Adrenal gland (tissue), 5 donors: ENCODE data around the gene OMP.

Source experiments
- POLR2A ChIP-seq, 2 donors: fragments of 450-650 bp; IDR thresholded peaks; one replicate each; pipeline ENCODE4 v1.6.1; 2017; ENCODE audit warnings: antibody characterized with exemption in 2 of 2, mild to moderate bottlenecking in 2 of 2, moderate library complexity in 1 of 2
- TF ChIP-seq, protein P1 (sequence below), 6 experiments: fragments of 450-650 bp in 4 of 6; fragments of 200-600 bp in 2 of 6; sonication (generic) in 1 of 6; IDR thresholded peaks; 1 replicate in 5 of 6; 2 replicates in 1 of 6; pipeline versions ENCODE4 v1.5.1 to v1.8.0; 2016 to 2021; ENCODE audit warnings: antibody characterized with exemption in 6 of 6, mild to moderate bottlenecking in 2 of 6, moderate library complexity in 1 of 6
- donor health status: DM: no; HTN: no; CAD: no.

DNA sequence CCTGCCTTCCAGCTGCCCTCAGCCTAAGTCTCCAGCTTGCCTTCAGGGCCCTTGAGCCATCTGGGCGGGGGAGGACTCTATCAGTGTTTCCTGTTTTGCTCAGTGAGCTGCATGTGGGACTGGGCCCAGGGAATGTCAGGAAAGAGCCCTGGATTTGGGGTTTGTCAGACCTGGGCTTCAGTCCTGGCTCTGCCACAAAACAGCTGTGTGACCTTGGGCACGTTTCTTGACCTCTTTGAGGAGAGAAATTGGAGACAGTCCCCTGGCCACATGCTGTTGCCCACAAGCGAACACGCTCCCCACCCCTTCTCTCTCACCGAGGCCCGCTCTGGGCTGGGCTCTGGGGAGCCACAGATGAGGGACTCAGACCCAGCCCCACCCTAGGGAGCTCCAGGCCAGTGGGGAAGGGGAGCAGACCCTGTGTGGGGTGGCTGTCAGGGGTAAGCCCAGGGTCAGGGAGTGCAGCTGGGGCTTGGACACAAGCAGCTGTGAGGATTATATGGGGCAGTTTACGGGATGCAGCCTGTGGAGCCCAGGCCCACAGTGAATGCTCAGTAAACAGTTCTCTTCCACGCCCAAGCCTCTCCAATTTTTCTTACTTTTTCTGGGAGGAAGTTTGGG lies 37.7 kb downstream of the OMP start:
- TF ChIP-seq POLR2A (IDR thresholded peaks at IDR 0.05), result peak in 1 of 2 donors; percentile 40
- TF ChIP-seq, protein P1, sequence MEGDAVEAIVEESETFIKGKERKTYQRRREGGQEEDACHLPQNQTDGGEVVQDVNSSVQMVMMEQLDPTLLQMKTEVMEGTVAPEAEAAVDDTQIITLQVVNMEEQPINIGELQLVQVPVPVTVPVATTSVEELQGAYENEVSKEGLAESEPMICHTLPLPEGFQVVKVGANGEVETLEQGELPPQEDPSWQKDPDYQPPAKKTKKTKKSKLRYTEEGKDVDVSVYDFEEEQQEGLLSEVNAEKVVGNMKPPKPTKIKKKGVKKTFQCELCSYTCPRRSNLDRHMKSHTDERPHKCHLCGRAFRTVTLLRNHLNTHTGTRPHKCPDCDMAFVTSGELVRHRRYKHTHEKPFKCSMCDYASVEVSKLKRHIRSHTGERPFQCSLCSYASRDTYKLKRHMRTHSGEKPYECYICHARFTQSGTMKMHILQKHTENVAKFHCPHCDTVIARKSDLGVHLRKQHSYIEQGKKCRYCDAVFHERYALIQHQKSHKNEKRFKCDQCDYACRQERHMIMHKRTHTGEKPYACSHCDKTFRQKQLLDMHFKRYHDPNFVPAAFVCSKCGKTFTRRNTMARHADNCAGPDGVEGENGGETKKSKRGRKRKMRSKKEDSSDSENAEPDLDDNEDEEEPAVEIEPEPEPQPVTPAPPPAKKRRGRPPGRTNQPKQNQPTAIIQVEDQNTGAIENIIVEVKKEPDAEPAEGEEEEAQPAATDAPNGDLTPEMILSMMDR (IDR thresholded peaks at IDR 0.05), result no peak
